Neural cell (in vitro differentiated cells): Measurements from ENCODE around the gene NMU. TPM values are rescaled to one million over a fixed set of nuclear protein-coding genes. Genes with fewer than 3 reads are reported as not detected.
"Not testable (repeated sequence)": the region's sequence is repeated elsewhere in the genome, so short reads cannot be mapped to it uniquely, and the experiment has no call there.

Experiments
- H2AFZ ChIP-seq: fragments of 200-600, 300-800 bp; sonication (generic), shearing (Covaris generic); 2 replicates; pipeline ENCODE4 v1.6.0; 2014; ENCODE audit warnings: low read depth, mild to moderate bottlenecking, antibody characterized with exemption, low read length, moderate library complexity
- H3F3A ChIP-seq: fragments of 200-600 bp; shearing (Covaris generic); 2 replicates; pipeline ENCODE4 v1.6.1; 2016; ENCODE audit warnings: mild to moderate bottlenecking, moderate library complexity, mixed read lengths, antibody characterized with exemption, low read length; ENCODE audit not compliant: insufficient read depth, poor library complexity, severe bottlenecking
- H3K27ac ChIP-seq: fragments of 200-600, 300-800 bp; sonication (generic), shearing (Covaris generic); 2 replicates; pipeline ENCODE4 v1.5.1; 2014; ENCODE audit warnings: mild to moderate bottlenecking, low read length, moderate library complexity
- H3K27me3 ChIP-seq: fragments of 300-800, 200-600 bp; sonication (generic), shearing (Covaris generic); 2 replicates; pipeline ENCODE4 v1.6.0; 2014; ENCODE audit warnings: mild to moderate bottlenecking, low read depth, low read length, moderate library complexity; ENCODE audit not compliant: insufficient read depth
- H3K36me3 ChIP-seq: fragments of 300-800, 200-600 bp; sonication (generic), shearing (Covaris generic); 2 replicates; pipeline ENCODE4 v1.5.1; 2014; ENCODE audit warnings: mild to moderate bottlenecking, antibody characterized with exemption, low read length, moderate library complexity; ENCODE audit not compliant: insufficient read depth
- H3K4me2 ChIP-seq: fragments of 300-800, 200-600 bp; sonication (generic), shearing (Covaris generic); 2 replicates; pipeline ENCODE4 v1.6.0; 2014; ENCODE audit warnings: mild to moderate bottlenecking, low read length
- H3K4me3 ChIP-seq: fragments of 300-800, 200-600 bp; sonication (generic), shearing (Covaris generic); 2 replicates; pipeline ENCODE4 v1.5.1; 2014; ENCODE audit warnings: mild to moderate bottlenecking, low read length, moderate library complexity
- H3K79me2 ChIP-seq: fragments of 200-600 bp; shearing (Covaris generic); replicated peaks from 2 replicates; pipeline ENCODE4 v1.6.0; 2014; ENCODE audit warnings: mild to moderate bottlenecking, low read length, moderate library complexity; ENCODE audit not compliant: insufficient read depth
- H3K9ac ChIP-seq: fragments of 300-800, 200-600 bp; sonication (generic), shearing (Covaris generic); 2 replicates; pipeline ENCODE4 v1.6.1; 2016; ENCODE audit warnings: mild to moderate bottlenecking, low read length, mixed read lengths
- H3K9me2 ChIP-seq: fragments of 200-600 bp; shearing (Covaris generic); 2 replicates; pipeline ENCODE4 v1.6.1; 2016; ENCODE audit warnings: mild to moderate bottlenecking, low read length, mixed read lengths; ENCODE audit not compliant: insufficient read depth
- H3K9me3 ChIP-seq: fragments of 200-600, 300-800 bp; sonication (generic), shearing (Covaris generic); 2 replicates; pipeline ENCODE4 v1.6.1; 2016; ENCODE audit warnings: mild to moderate bottlenecking, mixed run types, low read length, moderate library complexity, mixed read lengths
- H4K20me1 ChIP-seq: fragments of 200-600 bp; shearing (Covaris generic); 2 replicates; pipeline ENCODE4 v1.6.1; 2016; ENCODE audit warnings: mild to moderate bottlenecking, mixed run types; ENCODE audit not compliant: insufficient read depth
- EP300 ChIP-seq: fragments of 450-650 bp; conservative IDR thresholded peaks from 2 replicates; pipeline ENCODE4 v1.6.1; 2014; ENCODE audit warnings: antibody characterized with exemption, mild to moderate bottlenecking, moderate library complexity; ENCODE audit not compliant: poor library complexity, severe bottlenecking
- EZH2 ChIP-seq: fragments of 200-600, 300-800 bp; shearing (Covaris generic), sonication (generic); IDR thresholded peaks from 2 replicates; pipeline ENCODE4 v1.6.1; 2014; ENCODE audit warnings: antibody characterized with exemption, low read length, borderline replicate concordance, mild to moderate bottlenecking; ENCODE audit not compliant: insufficient read depth, poor library complexity, severe bottlenecking
- MXI1 ChIP-seq: fragments of 450-650 bp; conservative IDR thresholded peaks from 2 replicates; pipeline ENCODE4 v1.6.1; 2014; ENCODE audit warnings: antibody characterized with exemption, mild to moderate bottlenecking; ENCODE audit not compliant: poor library complexity, severe bottlenecking
- POLR2AphosphoS5 ChIP-seq: IDR thresholded peaks from 2 replicates; pipeline ENCODE4 v1.6.1; 2012
- RAD21 ChIP-seq: fragments of 450-650 bp; conservative IDR thresholded peaks from 2 replicates; pipeline ENCODE4 v1.6.1; 2014; ENCODE audit warnings: antibody characterized with exemption, mild to moderate bottlenecking, moderate library complexity
- REST ChIP-seq: IDR thresholded peaks from 2 replicates; pipeline ENCODE4 v1.6.1; 2012; ENCODE audit warnings: borderline replicate concordance
- SMC3 ChIP-seq: fragments of 450-650 bp; conservative IDR thresholded peaks from 2 replicates; pipeline ENCODE4 v1.6.1; 2014; ENCODE audit warnings: antibody characterized with exemption, mild to moderate bottlenecking, moderate library complexity; ENCODE audit not compliant: poor library complexity
- TAF1 ChIP-seq: IDR thresholded peaks from 2 replicates; pipeline ENCODE4 v1.6.1; 2012; ENCODE audit warnings: low read depth
- polyA plus RNA-seq: library from polyadenylated mRNA; depleted of rRNA; stranded (reverse); fragments of >200 nt; gene quantifications from 2 replicates; pipeline ENCODE4 v1.2.3, GENCODE V29; 2014
- TF ChIP-seq, protein P1 (sequence below): fragments of 450-650 bp; IDR thresholded peaks from 2 replicates; pipeline ENCODE4 v1.5.1; 2014; ENCODE audit warnings: antibody characterized with exemption, mild to moderate bottlenecking, moderate library complexity; ENCODE audit not compliant: poor library complexity, severe bottlenecking

NMU gene
- polyA plus RNA-seq, 1 donor from 2014 or later = 47.2 TPM

GRCh38 chr4:55588160-55588559 lies 47.9 kb downstream of the NMU start:
- Histone ChIP-seq H3K4me3 (no peak overlapping the region), H3K27ac (no peak overlapping the region), H3K9me2 (no peaks in the 10 kb centered on the region), H4K20me1 (no peaks in the 10 kb centered on the region), H3F3A (no peaks in the 10 kb centered on the region), H3K36me3 (no peaks in the 10 kb centered on the region), H3K9me3 (peaks cover 4% of the 10 kb centered on the region), H3K79me2 (no peaks in the 10 kb centered on the region), H3K27me3 (no peaks in the 10 kb centered on the region), H2AFZ (no peak overlapping the region), H3K9ac (no peak overlapping the region), H3K4me2 (no peak overlapping the region)
- TF ChIP-seq RAD21 (no peak), MXI1 (no peak), EP300 (no peak), EZH2 (no peak), TAF1 (no peak), POLR2AphosphoS5 (no peak), SMC3 (no peak), REST (no peak)
- TF ChIP-seq, protein P1, sequence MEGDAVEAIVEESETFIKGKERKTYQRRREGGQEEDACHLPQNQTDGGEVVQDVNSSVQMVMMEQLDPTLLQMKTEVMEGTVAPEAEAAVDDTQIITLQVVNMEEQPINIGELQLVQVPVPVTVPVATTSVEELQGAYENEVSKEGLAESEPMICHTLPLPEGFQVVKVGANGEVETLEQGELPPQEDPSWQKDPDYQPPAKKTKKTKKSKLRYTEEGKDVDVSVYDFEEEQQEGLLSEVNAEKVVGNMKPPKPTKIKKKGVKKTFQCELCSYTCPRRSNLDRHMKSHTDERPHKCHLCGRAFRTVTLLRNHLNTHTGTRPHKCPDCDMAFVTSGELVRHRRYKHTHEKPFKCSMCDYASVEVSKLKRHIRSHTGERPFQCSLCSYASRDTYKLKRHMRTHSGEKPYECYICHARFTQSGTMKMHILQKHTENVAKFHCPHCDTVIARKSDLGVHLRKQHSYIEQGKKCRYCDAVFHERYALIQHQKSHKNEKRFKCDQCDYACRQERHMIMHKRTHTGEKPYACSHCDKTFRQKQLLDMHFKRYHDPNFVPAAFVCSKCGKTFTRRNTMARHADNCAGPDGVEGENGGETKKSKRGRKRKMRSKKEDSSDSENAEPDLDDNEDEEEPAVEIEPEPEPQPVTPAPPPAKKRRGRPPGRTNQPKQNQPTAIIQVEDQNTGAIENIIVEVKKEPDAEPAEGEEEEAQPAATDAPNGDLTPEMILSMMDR = no peak

DNA sequence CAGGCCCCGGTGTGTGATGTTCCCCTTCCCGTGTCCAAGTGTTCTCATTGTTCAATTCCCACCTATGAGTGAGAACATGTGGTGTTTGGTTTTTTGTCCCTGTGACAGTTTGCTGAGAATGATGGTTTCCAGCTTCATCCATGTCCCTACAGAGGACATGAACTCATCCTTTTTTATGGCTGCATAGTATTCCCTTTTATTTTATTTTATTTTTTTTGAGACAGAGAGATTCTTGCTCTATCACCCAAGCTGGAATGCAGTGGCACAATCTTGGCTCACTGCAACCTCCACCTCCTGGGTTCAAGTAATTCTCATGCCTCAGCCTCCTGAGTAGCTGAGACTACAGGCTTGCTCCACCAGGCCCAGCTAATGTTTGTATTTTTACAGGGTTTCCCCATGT lies 53.3 kb downstream of the NMU start:
- H3K36me3 ChIP-seq, H3K27ac ChIP-seq, H3F3A ChIP-seq, H3K9me2 ChIP-seq, H2AFZ ChIP-seq, H3K9me3 ChIP-seq, H3K79me2 ChIP-seq, H3K4me2 ChIP-seq, H3K9ac ChIP-seq, H4K20me1 ChIP-seq, H3K4me3 ChIP-seq, H3K27me3 ChIP-seq: not testable (repeated sequence)

- H4K20me1 ChIP-seq = no peaks in the 10 kb centered on the region
- H3K79me2 ChIP-seq = no peaks in the 10 kb centered on the region
- H3K36me3 ChIP-seq = no peaks in the 10 kb centered on the region
- H3K9me3 ChIP-seq = peaks cover under 1% of the 10 kb centered on the region
- no peak for TF ChIP-seq EP300
- no peak for TF ChIP-seq POLR2AphosphoS5
- no peak for TF ChIP-seq TAF1
- no peak for TF ChIP-seq RAD21
- no peak for TF ChIP-seq EZH2
- no peak for TF ChIP-seq REST
- TF ChIP-seq, protein P1 = no peak
- TF ChIP-seq MXI1 = no peak
- TF ChIP-seq SMC3 = no peak
- H3K27me3 ChIP-seq = no peaks in the 10 kb centered on the region
- H3K9me2 ChIP-seq = no peaks in the 10 kb centered on the region
- H3K4me3 ChIP-seq = no peak overlapping the region
- H3K27ac ChIP-seq = no peak overlapping the region
- no peak overlapping the region for H2AFZ ChIP-seq
- H3K9ac ChIP-seq = no peak overlapping the region
- H3K4me2 ChIP-seq = no peak overlapping the region
- no peaks in the 10 kb centered on the region for H3F3A ChIP-seq
Measured at GRCh38 chr4:55578341-55579010, 57.6 kb downstream of the NMU start.
